Suppressor macrophage treated with lipopolysaccharide for 4 hours (primary cell): Measurements from ENCODE around the gene CIB1.
A peak's percentile ranks its signal among the peaks of the same experiment; 100 is the strongest.
"Not testable (repeated sequence)": the region's sequence is repeated elsewhere in the genome, so short reads cannot be mapped to it uniquely, and the experiment has no call there.

Source experiments
- DNase-seq: peaks from one replicate; pipeline ENCODE4 v3.0.0-alpha.2; 2020

The CIB1 gene

GRCh38 chr15:90233387-90234095, at the start of gene CIB1:
Gene CIB1 (minus strand): TSS chr15:90233941. CDS start chr15:90233885, 56 bp downstream.
- DNase-seq = peak; percentile 100

GRCh38 chr15:90281637-90282036, 47.9 kb upstream of the CIB1 start:
- peak; percentile 30 for DNase-seq

- DNase-seq = not testable (repeated sequence)
These were observed 47.0 kb upstream of the CIB1 start for GRCh38 chr15:90280743-90281142.

GRCh38 chr15:90278467-90278866, 44.7 kb upstream of the CIB1 start:
- DNase-seq = not testable (repeated sequence)

GRCh38 chr15:90271459-90272166, 37.9 kb upstream of the CIB1 start:
- no peak for DNase-seq

- no peak for DNase-seq
These were observed 36.9 kb upstream of the CIB1 start for GRCh38 chr15:90270502-90271150.

- DNase-seq = no peak
These were observed 34.7 kb upstream of the CIB1 start for GRCh38 chr15:90268415-90268814.

- DNase-seq = peak; percentile 23
These were observed 32.7 kb upstream of the CIB1 start for GRCh38 chr15:90266485-90266884.

GRCh38 chr15:90266061-90266431, 32.3 kb upstream of the CIB1 start:
- DNase-seq = peak; percentile 36

- DNase-seq = peak; percentile 89
These were observed 31.7 kb upstream of the CIB1 start, which contains the start of gene NGRN for GRCh38 chr15:90265271-90266060. Gene NGRN (plus strand): TSS chr15:90265672. CDS start chr15:90265713, 41 bp downstream.

- DNase-seq = peak; percentile 21
These were observed 30.9 kb upstream of the CIB1 start for GRCh38 chr15:90264671-90265070.

- DNase-seq = no peak
These were observed 28.7 kb upstream of the CIB1 start for GRCh38 chr15:90262426-90262825.

GRCh38 chr15:90261811-90262210, 28.1 kb upstream of the CIB1 start:
- no peak for DNase-seq

GRCh38 chr15:90260731-90261130, 27.0 kb upstream of the CIB1 start:
- not testable (repeated sequence) for DNase-seq

- DNase-seq = no peak
These were observed 25.8 kb upstream of the CIB1 start for GRCh38 chr15:90259524-90259923.

GRCh38 chr15:90257776-90258175, 24.0 kb upstream of the CIB1 start:
- no peak for DNase-seq

- peak; percentile 84 for DNase-seq
These were observed 15.6 kb upstream of the CIB1 start, which contains the start of gene TTLL13 for GRCh38 chr15:90249203-90249863. Gene TTLL13 (plus strand): TSS chr15:90249556. CDS start chr15:90250631, 1,075 bp downstream.

- no peak for DNase-seq
These were observed 15.1 kb upstream of the CIB1 start for GRCh38 chr15:90248789-90249202.

GRCh38 chr15:90243943-90244639, 10.3 kb upstream of the CIB1 start:
- no peak for DNase-seq

- no peak for DNase-seq
These were observed 7.8 kb upstream of the CIB1 start for GRCh38 chr15:90241343-90242192.

- no peak for DNase-seq
These were observed 7.1 kb upstream of the CIB1 start for GRCh38 chr15:90240856-90241255.
